Measurements from ENCODE around the gene PLCG2. TPM values are rescaled to one million over a fixed set of nuclear protein-coding genes. Genes with fewer than 3 reads are reported as not detected.
A peak's percentile ranks its signal among the peaks of the same experiment; 100 is the strongest.

The PLCG2 gene
- total RNA-seq, 4 donors from 2014 or later: 30.5 to 243 (median 56.2) TPM

GRCh38 chr16:81733295-81733694, 45.8 kb upstream of the PLCG2 start:
- Histone ChIP-seq H3K4me3 (no peak overlapping the region), H3K9me3 (no peaks in the 10 kb centered on the region), H3K36me3 (no peaks in the 10 kb centered on the region), H3K4me1 (peaks cover 0 to 15% (median 3%) of the 10 kb centered on the region in 4 donors), H3K27me3 (no peaks in the 10 kb centered on the region), H3K27ac (no peak overlapping the region)
- DNase-seq: no peak
- TF ChIP-seq, protein P1, sequence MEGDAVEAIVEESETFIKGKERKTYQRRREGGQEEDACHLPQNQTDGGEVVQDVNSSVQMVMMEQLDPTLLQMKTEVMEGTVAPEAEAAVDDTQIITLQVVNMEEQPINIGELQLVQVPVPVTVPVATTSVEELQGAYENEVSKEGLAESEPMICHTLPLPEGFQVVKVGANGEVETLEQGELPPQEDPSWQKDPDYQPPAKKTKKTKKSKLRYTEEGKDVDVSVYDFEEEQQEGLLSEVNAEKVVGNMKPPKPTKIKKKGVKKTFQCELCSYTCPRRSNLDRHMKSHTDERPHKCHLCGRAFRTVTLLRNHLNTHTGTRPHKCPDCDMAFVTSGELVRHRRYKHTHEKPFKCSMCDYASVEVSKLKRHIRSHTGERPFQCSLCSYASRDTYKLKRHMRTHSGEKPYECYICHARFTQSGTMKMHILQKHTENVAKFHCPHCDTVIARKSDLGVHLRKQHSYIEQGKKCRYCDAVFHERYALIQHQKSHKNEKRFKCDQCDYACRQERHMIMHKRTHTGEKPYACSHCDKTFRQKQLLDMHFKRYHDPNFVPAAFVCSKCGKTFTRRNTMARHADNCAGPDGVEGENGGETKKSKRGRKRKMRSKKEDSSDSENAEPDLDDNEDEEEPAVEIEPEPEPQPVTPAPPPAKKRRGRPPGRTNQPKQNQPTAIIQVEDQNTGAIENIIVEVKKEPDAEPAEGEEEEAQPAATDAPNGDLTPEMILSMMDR (IDR thresholded peaks at IDR 0.05): no peak
- no peak for TF ChIP-seq POLR2A (IDR thresholded peaks at IDR 0.05)

DNA sequence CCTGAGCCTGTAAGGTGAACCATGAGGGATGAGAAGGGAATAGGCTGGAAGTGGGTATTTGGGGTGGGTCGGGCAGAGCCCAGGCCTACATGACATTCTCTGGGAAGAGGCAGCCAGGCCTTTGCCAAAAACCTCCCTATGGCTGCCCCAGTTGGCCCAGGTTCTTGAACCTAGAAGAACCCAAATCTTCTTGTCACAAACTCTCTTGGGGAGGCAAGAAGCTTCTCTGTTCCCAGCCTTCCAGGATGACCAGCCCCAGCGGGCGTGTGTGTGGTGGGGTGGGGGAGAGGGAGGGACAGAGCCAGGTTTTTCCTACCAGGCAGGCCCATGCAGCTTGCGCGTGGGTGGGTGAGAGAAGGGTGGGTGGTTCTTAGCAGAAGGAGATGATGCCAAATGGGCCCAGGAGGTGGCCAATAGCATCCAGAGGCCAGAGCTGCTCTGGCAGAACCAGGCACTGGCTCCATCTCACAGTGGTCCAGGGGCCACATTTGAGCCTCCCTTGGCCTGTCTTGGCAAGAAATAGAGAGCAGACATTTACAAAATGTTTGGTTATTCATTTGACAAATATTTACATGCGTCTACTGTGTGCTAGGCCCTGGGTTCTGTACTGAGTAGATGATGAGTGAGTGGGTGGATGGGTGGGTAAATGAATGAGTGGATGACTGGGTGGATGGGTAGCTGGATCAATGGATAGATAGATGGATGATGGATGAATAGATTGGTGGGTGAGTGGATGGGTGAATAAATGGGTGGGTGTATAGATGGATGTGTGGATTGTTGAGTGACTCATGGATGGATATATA, 44.3 kb upstream of the PLCG2 start:
- no peaks in the 10 kb centered on the region for H3K9me3 ChIP-seq
- no peak overlapping the region for H3K27ac ChIP-seq
- TF ChIP-seq POLR2A (IDR thresholded peaks at IDR 0.05): no peak
- TF ChIP-seq, protein P1 (IDR thresholded peaks at IDR 0.05): no peak
- peaks cover 0 to 19% (median 5%) of the 10 kb centered on the region in 4 donors for H3K4me1 ChIP-seq
- DNase-seq: no peak
- H3K36me3 ChIP-seq: no peaks in the 10 kb centered on the region
- H3K4me3 ChIP-seq: no peak overlapping the region
- no peaks in the 10 kb centered on the region for H3K27me3 ChIP-seq

DNA sequence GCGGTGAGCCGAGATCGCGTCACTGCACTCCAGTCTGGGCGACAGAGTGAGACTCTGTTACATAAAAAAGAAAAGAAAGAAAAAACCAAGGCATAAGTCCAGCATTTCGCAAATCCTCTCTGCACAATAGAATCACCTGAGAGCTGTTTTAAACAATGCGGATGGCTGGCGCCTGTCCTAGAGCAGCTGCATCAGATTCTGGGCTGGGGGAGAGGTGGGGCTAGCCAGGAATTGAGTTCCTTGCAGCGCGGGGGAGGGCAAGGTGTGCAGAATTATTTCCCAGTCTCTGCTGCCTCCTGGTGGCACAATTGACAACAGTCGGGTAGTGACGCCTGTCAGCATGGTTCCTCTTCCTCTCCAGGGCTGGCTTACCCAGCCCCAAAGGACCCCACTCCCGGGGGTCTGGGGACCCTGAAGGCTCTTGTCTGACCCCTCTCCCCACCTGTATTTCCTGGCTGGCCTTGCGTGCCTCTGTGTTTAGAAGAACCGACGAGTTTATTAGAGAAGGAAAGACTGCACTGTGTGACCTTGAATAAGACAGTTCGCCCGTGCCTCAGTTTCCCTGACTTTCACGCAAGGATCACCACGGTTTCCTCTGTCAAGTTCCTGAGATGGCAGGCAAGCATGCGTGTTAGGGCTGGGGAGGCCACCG, 41.1 kb upstream of the PLCG2 start:
- TF ChIP-seq, protein P1 (IDR thresholded peaks at IDR 0.05): peak; percentile 81 to 95 (median 90)
- no peak for TF ChIP-seq POLR2A (IDR thresholded peaks at IDR 0.05)
- Histone ChIP-seq H3K4me3 (peak overlapping the region; percentile 6 to 25 (median 14)), H3K27me3 (no peaks in the 10 kb centered on the region), H3K4me1 (peaks cover 0 to 10% (median 6%) of the 10 kb centered on the region in 4 donors), H3K36me3 (no peaks in the 10 kb centered on the region), H3K9me3 (no peaks in the 10 kb centered on the region), H3K27ac (peak overlapping the region in 1 of 4 donors; percentile 80)
- DNase-seq: peak; percentile 86 to 96 (median 91)

DNA sequence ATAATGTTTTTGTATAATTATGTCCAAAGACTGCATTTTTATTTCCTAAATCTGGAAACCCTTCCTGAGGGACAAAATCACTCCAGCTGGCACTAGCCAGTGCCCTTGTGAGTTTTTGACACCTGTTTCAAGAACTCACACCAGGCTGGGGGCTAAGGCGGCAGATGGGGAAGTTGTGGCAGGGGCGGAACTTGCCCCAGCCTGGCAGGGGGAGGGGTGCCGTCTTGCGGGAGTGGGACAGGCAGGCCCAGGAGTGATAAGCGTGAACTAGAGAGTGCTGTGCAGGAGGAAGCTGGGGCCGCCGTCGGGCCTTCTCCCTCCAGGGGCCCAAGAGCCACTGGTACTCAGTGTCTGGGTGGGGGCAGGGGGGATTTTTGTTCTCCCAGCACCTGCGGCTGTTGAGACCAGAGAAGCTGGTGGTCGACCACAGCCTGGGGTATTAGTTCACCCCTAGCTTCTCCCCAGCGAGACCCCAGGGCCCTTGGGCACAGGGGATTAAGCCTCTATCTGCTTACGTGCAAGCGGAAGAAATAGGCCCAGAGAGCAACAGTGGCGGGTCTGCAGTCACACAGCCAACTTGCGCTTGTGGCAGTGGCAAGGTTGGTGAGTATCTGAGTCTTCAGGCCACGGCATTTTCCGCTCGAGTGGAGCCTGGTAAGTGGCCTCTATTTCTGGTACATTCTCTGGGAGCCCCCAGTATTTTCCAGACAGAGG, 40.2 kb upstream of the PLCG2 start:
- Histone ChIP-seq H3K27ac (peak overlapping the region in 3 of 4 donors; percentile 6 to 80 (median 38)), H3K9me3 (no peaks in the 10 kb centered on the region)
- no peak for TF ChIP-seq POLR2A (IDR thresholded peaks at IDR 0.05)
- TF ChIP-seq, protein P1 (IDR thresholded peaks at IDR 0.05): no peak

DNA sequence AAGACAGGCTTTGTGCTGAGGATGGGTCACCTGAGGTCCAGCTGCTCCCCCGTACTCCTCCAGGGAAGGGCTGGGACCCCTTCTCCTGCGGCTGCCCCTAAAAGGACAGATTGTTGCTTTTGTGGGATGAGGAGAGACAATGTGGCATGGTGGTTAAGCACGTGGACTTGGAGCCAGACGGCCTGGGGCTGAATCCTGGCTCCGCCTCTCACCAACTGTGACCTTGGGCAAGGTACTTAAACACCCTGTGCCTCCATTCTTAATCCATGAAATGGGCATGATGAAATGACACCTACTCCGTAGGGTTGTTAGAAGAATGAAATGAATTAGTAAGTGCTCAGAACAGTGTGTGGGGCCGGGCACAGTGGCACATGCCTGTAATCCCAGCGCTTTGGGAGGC, 39.6 kb upstream of the PLCG2 start:
- H3K27me3 ChIP-seq: no peaks in the 10 kb centered on the region
- H3K4me1 ChIP-seq: peaks cover 0 to 10% (median 6%) of the 10 kb centered on the region in 4 donors
- H3K36me3 ChIP-seq: no peaks in the 10 kb centered on the region
- peak overlapping the region in 3 of 4 donors; percentile 6 to 80 (median 38) for H3K27ac ChIP-seq
- DNase-seq: no peak
- TF ChIP-seq, protein P1 (IDR thresholded peaks at IDR 0.05): no peak
- TF ChIP-seq POLR2A (IDR thresholded peaks at IDR 0.05): no peak
- H3K9me3 ChIP-seq: no peaks in the 10 kb centered on the region
- H3K4me3 ChIP-seq: no peak overlapping the region

More for the DNA sequence above, 40.2 kb upstream of the PLCG2 start:
- H3K4me3 ChIP-seq: peak overlapping the region in 1 of 4 donors; percentile 16
- peaks cover 0 to 10% (median 6%) of the 10 kb centered on the region in 4 donors for H3K4me1 ChIP-seq
- H3K27me3 ChIP-seq: no peaks in the 10 kb centered on the region
- DNase-seq: peak in 2 of 3 donors; percentile 91
- no peaks in the 10 kb centered on the region for H3K36me3 ChIP-seq

Measured in Peyer's patch (tissue), 4 donors.